Pons (tissue), 1 donor: ENCODE measurements around the gene KPNB1.

Experiments used
- DNase-seq: peaks from one replicate; pipeline ENCODE4 v3.0.0-alpha.2; 2016; ENCODE audit warnings: low spot score

KPNB1 gene

GRCh38 chr17:47649153-47649971 lies at the start of gene KPNB1:
Gene KPNB1, plus strand, starts transcription at chr17:47649919. Its CDS starts 326 bp downstream, at chr17:47650245.
- peak; percentile 99 for DNase-seq

DNA sequence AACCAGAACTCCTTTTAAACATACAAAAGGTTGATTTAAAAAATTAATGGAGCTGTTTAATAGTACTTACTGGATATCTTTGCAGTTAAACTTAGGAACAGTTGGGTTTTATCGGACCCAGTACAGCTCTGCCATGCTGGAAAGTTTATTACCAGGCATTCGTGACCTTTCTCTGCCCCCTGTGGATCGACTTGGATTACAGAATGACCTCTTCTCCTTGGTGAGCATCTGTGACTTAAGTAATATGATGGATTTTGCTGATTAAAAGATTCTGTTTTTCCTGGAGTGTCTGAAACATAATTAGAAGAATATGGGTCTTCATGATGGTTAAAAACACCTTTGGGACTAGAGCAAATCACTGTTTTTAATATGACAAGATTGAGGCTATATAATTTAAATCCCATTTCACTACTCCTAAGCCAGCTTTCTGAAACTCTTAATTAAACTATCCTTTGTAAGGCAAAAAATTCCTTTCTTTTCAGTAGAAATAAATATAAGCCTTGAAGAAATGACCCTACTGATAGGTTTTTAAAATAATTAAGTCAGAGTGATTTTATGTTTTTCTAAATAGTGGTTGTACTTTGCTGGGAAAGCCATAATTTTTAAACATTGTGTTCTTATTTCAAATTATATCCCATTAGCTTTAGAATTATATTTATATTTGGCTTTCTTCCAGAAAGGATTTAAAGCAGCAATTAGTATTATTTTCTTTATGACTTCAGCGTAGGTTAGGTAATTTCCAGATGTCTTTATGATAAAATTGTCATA lies 45.7 kb upstream of the KPNB1 start:
- DNase-seq: no peak

DNA sequence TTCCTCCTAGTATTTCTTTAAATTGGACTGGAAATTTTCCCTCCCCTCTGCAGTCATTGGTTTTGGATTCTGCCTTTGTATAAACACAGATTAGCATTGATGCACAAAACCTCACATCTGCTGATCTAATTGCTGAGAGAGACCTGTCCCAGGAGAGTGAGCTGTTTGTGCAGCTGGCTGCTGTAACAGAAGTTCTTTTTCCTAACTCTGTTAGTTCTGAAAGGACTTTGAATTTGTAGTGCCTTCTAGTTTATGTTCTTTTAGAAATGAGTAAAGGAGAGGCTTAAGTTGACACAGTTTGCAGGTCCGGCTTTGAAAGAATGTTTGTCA lies 45.2 kb upstream of the KPNB1 start:
- DNase-seq: peak; percentile 32

- no peak for DNase-seq
These were observed 44.7 kb upstream of the KPNB1 start for GRCh38 chr17:47605011-47605410.

DNA sequence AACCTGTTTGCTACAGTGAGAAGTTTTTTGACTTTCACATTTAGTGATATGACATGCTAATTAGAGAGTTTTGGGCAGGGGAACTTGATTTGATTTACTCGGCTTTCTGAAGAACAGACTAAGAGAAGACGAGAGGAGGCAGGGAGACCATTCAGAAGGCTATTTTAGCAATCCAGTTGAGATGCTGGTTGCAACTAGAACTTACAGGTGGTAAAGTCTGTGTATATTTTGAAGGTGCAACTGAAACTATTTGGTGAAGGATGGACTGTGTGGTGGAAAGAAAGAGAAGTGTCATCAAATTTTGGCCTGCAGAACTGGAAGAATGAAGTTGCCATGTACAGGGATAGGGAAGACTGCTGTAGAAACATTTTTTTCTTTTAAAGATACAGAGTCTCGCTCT lies 42.2 kb upstream of the KPNB1 start:
- no peak for DNase-seq

- DNase-seq: no peak
These were observed 38.1 kb upstream of the KPNB1 start for GRCh38 chr17:47611372-47612350.

- DNase-seq: peak; percentile 59
These were observed 33.8 kb upstream of the KPNB1 start for GRCh38 chr17:47615766-47616424.

DNA sequence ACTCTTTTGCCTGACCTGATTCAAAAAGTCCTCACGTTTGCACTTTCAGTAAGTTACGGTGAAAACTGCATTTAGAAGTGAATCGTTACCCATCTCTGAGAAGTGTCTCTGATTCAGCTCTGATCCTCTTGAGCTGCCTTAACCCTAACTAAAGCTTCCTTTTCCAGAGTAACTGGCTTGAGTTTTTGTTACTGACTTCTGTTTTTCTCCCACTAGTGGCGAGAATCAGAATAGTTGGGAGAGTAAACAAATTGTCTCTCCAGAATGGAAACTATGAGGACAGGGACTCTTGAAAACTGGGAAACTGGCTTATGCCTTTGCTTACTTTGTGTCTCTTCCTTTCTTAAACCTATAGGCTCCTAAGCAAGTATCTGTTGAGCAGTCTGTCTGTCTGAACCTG lies 31.3 kb upstream of the KPNB1 start:
- peak; percentile 14 for DNase-seq

DNA sequence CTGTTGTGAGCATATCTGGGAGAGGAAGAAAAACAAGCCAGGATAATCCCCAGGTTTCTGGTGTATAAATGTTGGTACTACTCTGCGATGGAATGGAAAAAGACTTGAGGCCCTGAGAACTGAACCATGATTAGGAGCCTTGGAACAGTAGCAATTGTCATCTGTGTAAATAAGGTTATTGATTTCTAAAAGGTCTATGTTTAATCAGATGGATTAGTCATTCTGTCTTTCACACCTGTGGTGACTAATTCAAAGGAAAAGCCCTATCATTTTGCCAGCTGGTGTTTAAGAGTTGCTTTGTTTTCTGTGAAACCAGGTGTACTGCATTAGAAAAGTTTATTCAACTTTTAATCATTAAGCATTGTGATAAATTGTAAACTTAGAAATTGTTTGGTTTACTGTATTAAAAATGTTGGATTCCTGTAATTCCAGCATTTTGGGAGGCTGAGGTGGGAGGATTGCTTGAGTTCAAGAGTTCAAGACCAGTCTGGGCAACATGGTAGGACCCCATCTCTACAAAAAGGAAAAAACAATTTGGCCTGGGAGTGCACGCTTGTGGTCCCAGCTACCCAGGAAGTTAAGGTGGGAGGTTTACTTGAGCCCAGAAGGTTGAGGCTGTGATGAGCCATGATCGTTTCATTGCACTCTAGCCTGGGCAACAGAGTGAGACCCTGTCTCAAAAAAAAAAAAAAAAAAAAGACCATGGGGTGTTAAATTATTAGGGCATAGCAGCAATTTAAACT lies 29.0 kb upstream of the KPNB1 start:
- no peak for DNase-seq

DNA sequence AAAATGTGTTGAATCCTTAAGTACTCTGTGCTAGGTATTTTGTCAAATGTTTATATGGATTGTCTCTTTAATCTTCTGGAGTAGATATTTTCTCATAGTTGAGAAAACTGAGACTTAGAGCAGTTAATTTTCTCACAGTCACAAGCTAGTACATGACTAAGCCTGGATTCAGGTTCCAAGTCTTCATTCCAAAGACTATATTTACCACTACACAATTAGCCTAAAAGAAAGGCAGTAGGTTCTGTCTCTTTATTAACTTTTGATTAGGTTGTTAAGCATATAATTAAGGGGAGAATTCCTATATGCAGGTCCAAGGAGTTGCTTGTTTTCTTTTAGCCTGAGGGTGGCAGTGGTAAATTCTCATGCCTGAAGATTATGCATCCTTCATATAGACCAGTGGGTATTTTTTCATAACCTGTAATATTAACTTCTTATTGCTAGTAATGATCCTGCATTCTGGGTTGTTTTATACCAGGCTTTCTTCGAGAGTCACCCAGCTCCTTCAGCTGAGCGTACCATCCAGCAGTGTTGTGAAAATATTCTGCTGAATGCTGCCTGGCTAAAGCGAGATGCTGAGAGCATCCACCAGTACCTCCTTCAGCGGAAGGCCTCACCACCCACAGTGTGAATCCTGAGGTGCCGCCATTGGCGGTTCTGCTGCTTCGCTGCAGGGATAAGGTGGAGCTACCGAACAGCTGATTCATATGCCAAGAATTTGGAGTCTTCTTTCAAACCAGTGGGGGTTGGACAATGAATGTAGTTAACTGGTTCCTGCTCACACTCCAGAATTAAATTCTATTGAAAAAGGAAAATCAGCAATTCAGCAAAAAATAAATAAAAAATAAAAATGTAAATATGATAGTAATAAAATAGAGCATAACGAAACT lies 28.2 kb upstream of the KPNB1 start:
- no peak for DNase-seq

GRCh38 chr17:47622180-47622549 lies 27.6 kb upstream of the KPNB1 start:
- no peak for DNase-seq

GRCh38 chr17:47624727-47625068 lies 25.0 kb upstream of the KPNB1 start:
- DNase-seq: no peak

DNA sequence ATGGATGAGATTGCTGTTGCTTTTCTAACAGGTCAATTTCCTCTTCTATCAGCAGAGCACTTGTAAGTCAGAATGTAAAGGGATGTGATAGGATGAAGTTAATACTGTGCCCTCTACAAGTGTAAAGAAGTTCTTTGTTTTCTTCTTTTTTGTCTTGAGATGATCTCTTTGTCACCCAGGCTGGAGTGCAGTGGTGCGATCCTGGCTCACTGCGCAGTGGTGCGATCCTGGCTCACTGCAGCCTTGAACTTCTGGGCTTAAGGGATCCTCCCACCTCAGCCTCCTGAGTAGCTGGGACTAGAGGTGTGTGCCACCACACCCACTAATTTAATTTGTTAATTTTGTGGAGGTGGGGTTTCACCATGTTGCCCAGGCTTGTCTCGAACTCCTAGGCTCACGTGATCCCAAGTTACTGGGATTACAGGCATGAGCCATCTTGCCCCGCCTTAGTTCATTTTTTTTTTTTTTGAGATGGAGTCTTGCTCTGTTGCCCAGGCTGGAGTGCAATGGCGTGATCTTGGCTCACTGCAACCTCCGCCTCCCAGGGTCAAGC lies 21.6 kb upstream of the KPNB1 start:
- DNase-seq: no peak

DNA sequence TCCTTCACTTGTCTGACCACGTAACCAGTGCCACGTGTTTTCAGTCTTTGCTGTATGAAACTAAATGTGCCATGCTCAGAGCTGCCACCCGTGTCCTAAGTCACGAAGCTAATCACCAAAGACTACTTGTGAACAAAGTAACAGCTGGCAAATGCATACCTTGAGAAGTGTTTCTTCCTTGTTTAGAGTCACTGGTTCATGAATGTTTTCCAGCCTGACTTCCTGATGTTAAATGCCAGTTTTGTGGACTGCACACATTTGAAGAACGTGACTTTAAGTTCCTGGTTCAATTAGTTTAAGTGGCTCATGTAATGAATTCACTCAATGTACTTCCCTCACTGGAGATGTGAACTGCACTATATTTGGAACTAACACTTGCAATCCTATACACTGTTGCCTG lies 19.9 kb upstream of the KPNB1 start:
- no peak for DNase-seq

DNA sequence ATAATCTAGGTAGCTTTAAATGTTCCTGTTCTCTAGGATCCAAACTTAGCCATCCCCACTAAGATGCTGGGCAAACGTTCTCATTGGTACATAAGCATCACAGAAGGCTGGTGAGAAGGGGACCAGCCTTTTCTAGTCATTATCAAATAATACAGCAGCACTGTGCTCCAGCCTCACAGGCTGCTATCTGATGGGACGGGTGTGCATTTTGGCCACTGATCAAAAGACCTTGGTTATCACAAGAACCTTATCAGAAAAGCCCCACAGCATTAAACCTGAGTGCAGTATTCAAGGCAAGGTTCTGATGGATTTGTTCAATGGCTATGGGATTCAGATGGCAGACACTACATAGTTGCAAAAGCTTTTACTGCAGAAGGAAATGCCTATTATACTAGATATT lies 19.1 kb upstream of the KPNB1 start:
- DNase-seq: no peak

DNA sequence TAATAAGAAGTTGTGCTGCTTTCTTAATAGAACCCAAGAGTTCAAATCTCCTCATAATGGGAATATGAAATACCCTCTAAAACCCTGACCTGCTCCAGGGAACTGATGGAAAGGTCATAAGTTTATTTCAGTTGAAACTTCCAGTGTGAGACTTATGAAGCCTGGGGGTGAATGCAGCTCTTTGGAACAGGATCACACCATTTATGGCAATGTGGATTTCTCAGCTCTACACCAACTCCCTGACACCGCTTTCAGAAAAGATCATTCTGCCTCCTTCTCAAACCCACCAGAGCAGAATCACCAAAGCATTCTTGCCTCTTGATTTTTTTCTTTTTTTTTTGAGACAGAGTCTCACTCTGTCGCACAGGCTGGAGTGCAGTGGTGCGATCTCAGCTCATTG lies 16.7 kb upstream of the KPNB1 start:
- no peak for DNase-seq

DNA sequence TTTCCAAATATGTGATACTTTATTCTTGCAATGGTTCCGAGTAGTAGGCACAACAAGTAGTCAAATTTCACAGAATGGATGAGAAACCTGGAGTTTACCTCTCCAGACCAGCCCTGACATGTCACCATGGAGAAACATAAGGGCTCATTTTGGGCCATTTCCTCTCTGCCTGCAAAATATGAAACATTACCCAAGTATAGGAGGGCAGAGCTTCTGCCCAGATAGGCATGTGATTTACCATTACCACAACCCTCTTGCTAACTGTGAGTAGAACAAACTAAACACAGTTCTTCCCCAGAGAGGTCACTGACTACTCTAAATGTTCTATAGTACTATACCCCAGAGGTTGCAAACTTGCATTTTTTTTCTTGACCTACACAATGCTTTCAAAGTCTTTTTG lies 15.7 kb upstream of the KPNB1 start:
- DNase-seq: no peak

DNA sequence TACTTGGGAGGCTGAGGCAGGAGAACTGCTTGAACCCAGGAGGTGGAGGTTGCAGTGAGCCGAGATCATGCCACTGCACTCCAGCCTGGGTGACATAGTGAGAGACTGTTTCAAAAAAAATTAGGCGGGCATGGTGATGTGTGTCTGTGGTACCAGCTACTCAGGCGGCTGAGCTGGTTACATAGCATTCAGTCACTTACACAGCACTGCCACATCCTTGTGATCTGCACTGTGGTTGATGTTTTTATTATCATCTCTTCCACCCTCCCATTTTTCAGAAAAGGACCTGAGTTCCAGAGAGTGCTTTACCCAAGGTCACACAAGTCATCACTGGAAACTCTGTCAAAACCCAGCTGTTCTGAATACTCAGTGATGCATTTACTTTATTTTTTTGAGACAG lies 14.8 kb upstream of the KPNB1 start:
- no peak for DNase-seq

- no peak for DNase-seq
These were observed 14.0 kb upstream of the KPNB1 start for GRCh38 chr17:47635734-47636133.
